ENCODE data around the gene RETREG1.

The RETREG1 gene

GRCh38 chr5:16459451-16459850, 157.3 kb downstream of the RETREG1 start:
- Histone ChIP-seq H3K27me3 (ENCODE audit: control insufficient read depth in 1 of 2, insufficient read depth in 1 of 2, low read length in 2 of 2) (no peaks in the 10 kb centered on the region), H3K9me3 (ENCODE audit: control insufficient read depth, low read length) (no peaks in the 10 kb centered on the region), H4K91ac (ENCODE audit: low read length) (no peak overlapping the region), H3K14ac (ENCODE audit: low read length in 2 of 2) (no peak overlapping the region), H3K27ac (ENCODE audit: low read length, poor library complexity, severe bottlenecking) (no peak overlapping the region), H2AFZ (ENCODE audit: low read depth, low read length) (no peak overlapping the region), H3K4me1 (ENCODE audit: control insufficient read depth, insufficient read depth, low read depth, low read length) (peaks cover 13% of the 10 kb centered on the region), H3K79me1 (replicated peaks; ENCODE audit: low read length, poor library complexity, severe bottlenecking) (peaks cover 4% of the 10 kb centered on the region), H4K8ac (ENCODE audit: low read length) (no peak overlapping the region), H3K4me2 (ENCODE audit: low read length, poor library complexity, severe bottlenecking) (no peak overlapping the region), H2BK15ac (ENCODE audit: low read depth, poor library complexity, severe bottlenecking) (no peak overlapping the region), H3K4me3 (ENCODE audit: insufficient read depth in 1 of 2, low read depth in 1 of 2, low read length in 2 of 2) (no peak overlapping the region), H2BK120ac (ENCODE audit: low read depth, low read length) (no peak overlapping the region), H3K18ac (ENCODE audit: low read depth in 1 of 2, low read length in 2 of 2) (no peak overlapping the region), H3K9ac (ENCODE audit: low read length) (no peak overlapping the region), H3K4ac (ENCODE audit: low read depth in 1 of 2, low read length in 2 of 2) (no peak overlapping the region), H2BK12ac (ENCODE audit: low read length in 2 of 2) (no peak overlapping the region), H2BK5ac (ENCODE audit: low read depth, low read length, poor library complexity, severe bottlenecking) (no peak overlapping the region), H3K36me3 (ENCODE audit: control insufficient read depth in 1 of 2, insufficient read depth in 2 of 2, low read depth in 1 of 2, low read length in 2 of 2) (peaks cover 12 to 87% of the 10 kb centered on the region in 2 experiments), H2AK5ac (ENCODE audit: low read length, severe bottlenecking) (no peak overlapping the region), H3K23ac (ENCODE audit: low read length in 2 of 2) (no peak overlapping the region)
- DNase-seq, result no peak

GRCh38 chr5:16457853-16458252, 158.9 kb downstream of the RETREG1 start:
- Histone ChIP-seq H2BK12ac (ENCODE audit: low read length in 2 of 2) (no peak overlapping the region), H3K9ac (ENCODE audit: low read length) (peak overlapping the region; percentile 75), H3K14ac (ENCODE audit: low read length in 2 of 2) (no peak overlapping the region), H3K36me3 (ENCODE audit: control insufficient read depth in 1 of 2, insufficient read depth in 2 of 2, low read depth in 1 of 2, low read length in 2 of 2) (peaks cover 14 to 89% of the 10 kb centered on the region in 2 experiments), H4K8ac (ENCODE audit: low read length) (no peak overlapping the region), H3K4me2 (ENCODE audit: low read length, poor library complexity, severe bottlenecking) (no peak overlapping the region), H2AFZ (ENCODE audit: low read depth, low read length) (no peak overlapping the region), H3K27ac (ENCODE audit: low read length, poor library complexity, severe bottlenecking) (no peak overlapping the region), H3K4me1 (ENCODE audit: control insufficient read depth, insufficient read depth, low read depth, low read length) (peaks cover 12% of the 10 kb centered on the region), H2BK15ac (ENCODE audit: low read depth, poor library complexity, severe bottlenecking) (no peak overlapping the region), H3K79me1 (replicated peaks; ENCODE audit: low read length, poor library complexity, severe bottlenecking) (peaks cover 7% of the 10 kb centered on the region), H3K18ac (ENCODE audit: low read depth in 1 of 2, low read length in 2 of 2) (no peak overlapping the region), H3K4ac (ENCODE audit: low read depth in 1 of 2, low read length in 2 of 2) (no peak overlapping the region), H3K27me3 (ENCODE audit: control insufficient read depth in 1 of 2, insufficient read depth in 1 of 2, low read length in 2 of 2) (no peaks in the 10 kb centered on the region), H3K23ac (ENCODE audit: low read length in 2 of 2) (no peak overlapping the region), H4K91ac (ENCODE audit: low read length) (no peak overlapping the region), H3K4me3 (ENCODE audit: insufficient read depth in 1 of 2, low read depth in 1 of 2, low read length in 2 of 2) (no peak overlapping the region), H3K9me3 (ENCODE audit: control insufficient read depth, low read length) (no peaks in the 10 kb centered on the region), H2BK120ac (ENCODE audit: low read depth, low read length) (no peak overlapping the region), H2AK5ac (ENCODE audit: low read length, severe bottlenecking) (no peak overlapping the region), H2BK5ac (ENCODE audit: low read depth, low read length, poor library complexity, severe bottlenecking) (no peak overlapping the region)
- DNase-seq, result no peak
- 96% methylated on average over 1 of the region's 1 CpG for WGBS

DNA sequence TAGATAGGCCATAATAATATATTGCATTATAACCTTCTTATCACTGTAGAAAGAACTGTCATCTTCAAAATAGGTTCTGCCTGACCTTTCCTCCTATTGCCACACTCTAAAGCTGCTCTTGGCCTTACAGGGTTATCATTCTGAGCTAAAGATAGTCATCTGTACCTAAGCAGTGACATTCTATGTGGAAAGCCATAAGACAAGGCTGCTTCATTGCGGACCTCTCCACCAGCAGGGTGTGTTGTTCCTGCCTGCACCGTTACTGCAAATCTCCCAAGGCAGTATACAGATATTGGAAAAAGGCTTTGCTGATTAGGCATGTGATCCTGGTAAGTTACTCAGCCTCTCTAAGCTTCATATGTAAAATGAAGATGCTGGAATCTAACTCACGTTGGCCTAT, 159.3 kb downstream of the RETREG1 start:
- H3K36me3 ChIP-seq (ENCODE audit: control insufficient read depth in 1 of 2, insufficient read depth in 2 of 2, low read depth in 1 of 2, low read length in 2 of 2), result peaks cover 14 to 89% of the 10 kb centered on the region in 2 experiments
- no peak overlapping the region for H2BK5ac ChIP-seq (ENCODE audit: low read depth, low read length, poor library complexity, severe bottlenecking)
- H3K18ac ChIP-seq (ENCODE audit: low read depth in 1 of 2, low read length in 2 of 2), result peak overlapping the region in 1 of 2 experiments; percentile 28
- no peak overlapping the region for H2BK120ac ChIP-seq (ENCODE audit: low read depth, low read length)
- H3K9me3 ChIP-seq (ENCODE audit: control insufficient read depth, low read length), result no peaks in the 10 kb centered on the region
- WGBS, result 90% methylated on average over 3 of the region's 3 CpGs
- no peak overlapping the region for H3K27ac ChIP-seq (ENCODE audit: low read length, poor library complexity, severe bottlenecking)
- no peak overlapping the region for H3K4ac ChIP-seq (ENCODE audit: low read depth in 1 of 2, low read length in 2 of 2)
- no peak overlapping the region for H2BK15ac ChIP-seq (ENCODE audit: low read depth, poor library complexity, severe bottlenecking)
- H3K9ac ChIP-seq (ENCODE audit: low read length), result peak overlapping the region; percentile 75
- H4K91ac ChIP-seq (ENCODE audit: low read length), result no peak overlapping the region
- H2AK5ac ChIP-seq (ENCODE audit: low read length, severe bottlenecking), result no peak overlapping the region
- H3K4me1 ChIP-seq (ENCODE audit: control insufficient read depth, insufficient read depth, low read depth, low read length), result peaks cover 10% of the 10 kb centered on the region
- no peak overlapping the region for H2AFZ ChIP-seq (ENCODE audit: low read depth, low read length)
- DNase-seq, result no peak
- H3K23ac ChIP-seq (ENCODE audit: low read length in 2 of 2), result no peak overlapping the region
- H3K4me3 ChIP-seq (ENCODE audit: insufficient read depth in 1 of 2, low read depth in 1 of 2, low read length in 2 of 2), result no peak overlapping the region
- H3K4me2 ChIP-seq (ENCODE audit: low read length, poor library complexity, severe bottlenecking), result no peak overlapping the region
- H3K14ac ChIP-seq (ENCODE audit: low read length in 2 of 2), result no peak overlapping the region
- no peaks in the 10 kb centered on the region for H3K27me3 ChIP-seq (ENCODE audit: control insufficient read depth in 1 of 2, insufficient read depth in 1 of 2, low read length in 2 of 2)
- H4K8ac ChIP-seq (ENCODE audit: low read length), result no peak overlapping the region
- peak overlapping the region in 1 of 2 experiments; percentile 29 for H2BK12ac ChIP-seq (ENCODE audit: low read length in 2 of 2)
- peaks cover 9% of the 10 kb centered on the region for H3K79me1 ChIP-seq (replicated peaks; ENCODE audit: low read length, poor library complexity, severe bottlenecking)

GRCh38 chr5:16456103-16456832, 160.5 kb downstream of the RETREG1 start:
- H2AFZ ChIP-seq (ENCODE audit: low read depth, low read length), result no peak overlapping the region
- peak overlapping the region; percentile 1 for H3K27ac ChIP-seq (ENCODE audit: low read length, poor library complexity, severe bottlenecking)
- no peak overlapping the region for H2BK15ac ChIP-seq (ENCODE audit: low read depth, poor library complexity, severe bottlenecking)
- DNase-seq, result peak; percentile 88
- no peaks in the 10 kb centered on the region for H3K9me3 ChIP-seq (ENCODE audit: control insufficient read depth, low read length)
- peaks cover 6% of the 10 kb centered on the region for H3K4me1 ChIP-seq (ENCODE audit: control insufficient read depth, insufficient read depth, low read depth, low read length)
- H3K23ac ChIP-seq (ENCODE audit: low read length in 2 of 2), result no peak overlapping the region
- peaks cover 17 to 89% of the 10 kb centered on the region in 2 experiments for H3K36me3 ChIP-seq (ENCODE audit: control insufficient read depth in 1 of 2, insufficient read depth in 2 of 2, low read depth in 1 of 2, low read length in 2 of 2)
- H3K27me3 ChIP-seq (ENCODE audit: control insufficient read depth in 1 of 2, insufficient read depth in 1 of 2, low read length in 2 of 2), result no peaks in the 10 kb centered on the region
- no peak overlapping the region for H3K18ac ChIP-seq (ENCODE audit: low read depth in 1 of 2, low read length in 2 of 2)
- H3K9ac ChIP-seq (ENCODE audit: low read length), result peak overlapping the region; percentile 75
- H3K79me1 ChIP-seq (replicated peaks; ENCODE audit: low read length, poor library complexity, severe bottlenecking), result peaks cover 16% of the 10 kb centered on the region
- no peak overlapping the region for H2BK5ac ChIP-seq (ENCODE audit: low read depth, low read length, poor library complexity, severe bottlenecking)
- no peak overlapping the region for H2BK120ac ChIP-seq (ENCODE audit: low read depth, low read length)
- no peak overlapping the region for H3K4me3 ChIP-seq (ENCODE audit: insufficient read depth in 1 of 2, low read depth in 1 of 2, low read length in 2 of 2)
- H3K14ac ChIP-seq (ENCODE audit: low read length in 2 of 2), result no peak overlapping the region
- no peak overlapping the region for H2BK12ac ChIP-seq (ENCODE audit: low read length in 2 of 2)
- no peak overlapping the region for H4K8ac ChIP-seq (ENCODE audit: low read length)
- whole genome bisulfite sequencing, result 27% methylated on average over 4 of the region's 4 CpGs
- no peak overlapping the region for H3K4ac ChIP-seq (ENCODE audit: low read depth in 1 of 2, low read length in 2 of 2)
- H4K91ac ChIP-seq (ENCODE audit: low read length), result no peak overlapping the region
- H3K4me2 ChIP-seq (ENCODE audit: low read length, poor library complexity, severe bottlenecking), result no peak overlapping the region
- H2AK5ac ChIP-seq (ENCODE audit: low read length, severe bottlenecking), result peak overlapping the region; percentile 51

Data from mesenchymal stem cell (in vitro differentiated cells and primary cell).